HEK293 (cell line): ENCODE measurements around the gene CTDNEP1.

Experiments
- CTCF ChIA-PET: fragments of 350-600 bp; formaldehyde crosslinking; extraction: SDS; loops from one replicate; lab custom pipeline; 2021; ENCODE audit warnings: antibody characterized with exemption; lab: Yijun Ruan, JAX
- POLR2A ChIA-PET: fragments of 300-600 bp; formaldehyde crosslinking; extraction: SDS; loops from one replicate; lab custom pipeline; 2020; ENCODE audit warnings: antibody characterized with exemption, inconsistent platforms; lab: Yijun Ruan, JAX
- H3K27ac ChIP-seq: fragments of 200-500 bp; sonication (Bioruptor generic); 2 replicates; pipeline ENCODE4 v1.5.1; 2014; ENCODE audit warnings: low read depth, low read length, control low read depth, inconsistent platforms; ENCODE audit errors: extremely low read depth
- H3K36me3 ChIP-seq, 2 experiments: fragments of 200-500 bp in 1 of 2; sonication (Bioruptor generic) in 1 of 2; 1 replicate in 1 of 2; 2 replicates in 1 of 2; pipeline ENCODE4 v1.5.1; 2014 to 2017; ENCODE audit warnings: inconsistent platforms in 2 of 2, low read length in 2 of 2; ENCODE audit not compliant: control insufficient read depth in 2 of 2, insufficient read depth in 1 of 2
- H3K4me1 ChIP-seq: fragments of 200-500 bp; sonication (Bioruptor generic); 2 replicates; pipeline ENCODE4 v1.5.1; 2014; ENCODE audit warnings: mild to moderate bottlenecking, low read length, inconsistent platforms; ENCODE audit not compliant: control insufficient read depth, insufficient read depth
- H3K4me3 ChIP-seq: 2 replicates; pipeline ENCODE4 v1.5.1; 2011; ENCODE audit warnings: low read depth, mild to moderate bottlenecking, control low read depth, low read length, moderate library complexity
- H3K9me3 ChIP-seq: fragments of 200-500 bp; sonication (Bioruptor generic); 2 replicates; pipeline ENCODE4 v1.5.1; 2014; ENCODE audit warnings: low read depth, low read length, inconsistent platforms; ENCODE audit not compliant: control insufficient read depth, insufficient read depth
- EGR2 ChIP-seq: fragments of 450-650 bp; formaldehyde crosslinking; IDR thresholded peaks from 2 replicates; pipeline ENCODE4 v1.5.1; 2016; ENCODE audit warnings: low read depth, missing biosample characterization, missing genetic modification characterization
- GLIS2 ChIP-seq: fragments of 450-650 bp; formaldehyde crosslinking; IDR thresholded peaks from 2 replicates; pipeline ENCODE4 v1.5.1; 2016; ENCODE audit warnings: missing biosample characterization, missing genetic modification characterization
- HOXA7 ChIP-seq: sonication (generic); formaldehyde crosslinking; IDR thresholded peaks from 2 replicates; pipeline ENCODE4 v1.8.1; 2022; ENCODE audit warnings: missing genetic modification reagents, borderline replicate concordance
- KLF16 ChIP-seq: fragments of 450-650 bp; formaldehyde crosslinking; IDR thresholded peaks from 2 replicates; pipeline ENCODE4 v1.5.1; 2017; ENCODE audit warnings: missing biosample characterization, missing genetic modification characterization
- OVOL3 ChIP-seq: fragments of 450-650 bp; formaldehyde crosslinking; IDR thresholded peaks from 2 replicates; pipeline ENCODE4 v1.5.1; 2016; ENCODE audit warnings: missing biosample characterization, missing genetic modification characterization
- SCRT2 ChIP-seq: fragments of 450-650 bp; formaldehyde crosslinking; IDR thresholded peaks from 2 replicates; pipeline ENCODE4 v1.5.1; 2016; ENCODE audit warnings: missing biosample characterization, missing genetic modification characterization
- YY1 ChIP-seq: fragments of 450-650 bp; formaldehyde crosslinking; IDR thresholded peaks from 2 replicates; pipeline ENCODE4 v1.5.1; 2018; ENCODE audit warnings: missing biosample characterization, missing genetic modification characterization
- ZBTB1 ChIP-seq: fragments of 450-650 bp; formaldehyde crosslinking; IDR thresholded peaks from 2 replicates; pipeline ENCODE4 v1.5.1; 2016; ENCODE audit warnings: missing biosample characterization, missing genetic modification characterization
- ZBTB10 ChIP-seq: fragments of 450-650 bp; formaldehyde crosslinking; IDR thresholded peaks from 2 replicates; pipeline ENCODE4 v1.5.1; 2016; ENCODE audit warnings: missing biosample characterization, missing genetic modification characterization
- ZBTB17 ChIP-seq: fragments of 450-650 bp; formaldehyde crosslinking; IDR thresholded peaks from 2 replicates; pipeline ENCODE4 v1.5.1; 2016; ENCODE audit warnings: missing biosample characterization, missing genetic modification characterization
- ZBTB48 ChIP-seq: fragments of 450-650 bp; formaldehyde crosslinking; IDR thresholded peaks from 2 replicates; pipeline ENCODE4 v1.5.1; 2016; ENCODE audit warnings: missing biosample characterization, missing genetic modification characterization
- ZFHX2 ChIP-seq: fragments of 450-650 bp; formaldehyde crosslinking; conservative IDR thresholded peaks from 2 replicates; pipeline ENCODE4 v1.5.1; 2016; ENCODE audit warnings: missing biosample characterization, missing genetic modification characterization
- ZNF112 ChIP-seq: fragments of 450-650 bp; formaldehyde crosslinking; IDR thresholded peaks from 2 replicates; pipeline ENCODE4 v1.5.0; 2017; ENCODE audit warnings: missing biosample characterization, missing genetic modification characterization
- ZNF169 ChIP-seq: fragments of 450-650 bp; formaldehyde crosslinking; IDR thresholded peaks from 2 replicates; pipeline ENCODE4 v1.5.1; 2016; ENCODE audit warnings: missing biosample characterization, missing genetic modification characterization
- ZNF2 ChIP-seq: fragments of 450-650 bp; formaldehyde crosslinking; IDR thresholded peaks from 2 replicates; pipeline ENCODE4 v1.5.1; 2016; ENCODE audit warnings: missing biosample characterization, missing genetic modification characterization
- ZNF214 ChIP-seq: fragments of 450-650 bp; formaldehyde crosslinking; IDR thresholded peaks from 2 replicates; pipeline ENCODE4 v1.5.1; 2017; ENCODE audit warnings: missing biosample characterization, mild to moderate bottlenecking, missing genetic modification characterization, borderline replicate concordance
- ZNF239 ChIP-seq: fragments of 450-650 bp; formaldehyde crosslinking; IDR thresholded peaks from 2 replicates; pipeline ENCODE4 v1.5.1; 2016; ENCODE audit warnings: missing biosample characterization, missing genetic modification characterization
- ZNF354C ChIP-seq: fragments of 450-650 bp; formaldehyde crosslinking; IDR thresholded peaks from 2 replicates; pipeline ENCODE4 v1.5.1; 2016; ENCODE audit warnings: missing biosample characterization, missing genetic modification characterization, low read depth, borderline replicate concordance
- ZNF549 ChIP-seq: fragments of 450-650 bp; IDR thresholded peaks from 2 replicates; pipeline ENCODE4 v1.5.1; 2018; ENCODE audit warnings: missing biosample characterization, missing genetic modification characterization, mild to moderate bottlenecking, inconsistent platforms, moderate library complexity
- ZNF596 ChIP-seq: fragments of 450-650 bp; IDR thresholded peaks from 2 replicates; pipeline ENCODE4 v1.5.0; 2018; ENCODE audit warnings: missing biosample characterization, mild to moderate bottlenecking, missing genetic modification characterization, moderate library complexity
- ZNF626 ChIP-seq: fragments of 450-650 bp; sonication (Bioruptor Pico); formaldehyde crosslinking; IDR thresholded peaks from 2 replicates; pipeline ENCODE4 v1.5.1; 2018; ENCODE audit warnings: missing biosample characterization, missing genetic modification characterization, inconsistent platforms
- ZNF629 ChIP-seq: fragments of 450-650 bp; formaldehyde crosslinking; IDR thresholded peaks from 2 replicates; pipeline ENCODE4 v1.5.1; 2017; ENCODE audit warnings: missing biosample characterization, missing genetic modification characterization
- ZNF670 ChIP-seq: fragments of 450-650 bp; formaldehyde crosslinking; IDR thresholded peaks from 2 replicates; pipeline ENCODE4 v1.5.1; 2016; ENCODE audit warnings: missing biosample characterization, missing genetic modification characterization, low read depth
- ZNF747 ChIP-seq: fragments of 450-650 bp; formaldehyde crosslinking; IDR thresholded peaks from 2 replicates; pipeline ENCODE4 v1.5.1; 2016; ENCODE audit warnings: missing biosample characterization, missing genetic modification characterization
- ZNF768 ChIP-seq: fragments of 450-650 bp; formaldehyde crosslinking; IDR thresholded peaks from 2 replicates; pipeline ENCODE4 v1.5.1; 2018; ENCODE audit warnings: missing biosample characterization, mild to moderate bottlenecking, missing genetic modification characterization
- TF ChIP-seq, protein P1 (sequence below): fragments of 450-650 bp; formaldehyde crosslinking; IDR thresholded peaks from 2 replicates; pipeline ENCODE4 v1.5.1; 2016; ENCODE audit warnings: missing biosample characterization, missing genetic modification characterization
- TF ChIP-seq, protein P2 (sequence below): fragments of 450-650 bp; formaldehyde crosslinking; IDR thresholded peaks from 2 replicates; pipeline ENCODE4 v1.5.1; 2016; ENCODE audit warnings: missing biosample characterization, missing genetic modification characterization, borderline replicate concordance
- TF ChIP-seq, protein P3 (sequence below): fragments of 450-650 bp; formaldehyde crosslinking; IDR thresholded peaks from 2 replicates; pipeline ENCODE4 v1.5.1; 2016; ENCODE audit warnings: missing biosample characterization, missing genetic modification characterization

The CTDNEP1 gene

DNA sequence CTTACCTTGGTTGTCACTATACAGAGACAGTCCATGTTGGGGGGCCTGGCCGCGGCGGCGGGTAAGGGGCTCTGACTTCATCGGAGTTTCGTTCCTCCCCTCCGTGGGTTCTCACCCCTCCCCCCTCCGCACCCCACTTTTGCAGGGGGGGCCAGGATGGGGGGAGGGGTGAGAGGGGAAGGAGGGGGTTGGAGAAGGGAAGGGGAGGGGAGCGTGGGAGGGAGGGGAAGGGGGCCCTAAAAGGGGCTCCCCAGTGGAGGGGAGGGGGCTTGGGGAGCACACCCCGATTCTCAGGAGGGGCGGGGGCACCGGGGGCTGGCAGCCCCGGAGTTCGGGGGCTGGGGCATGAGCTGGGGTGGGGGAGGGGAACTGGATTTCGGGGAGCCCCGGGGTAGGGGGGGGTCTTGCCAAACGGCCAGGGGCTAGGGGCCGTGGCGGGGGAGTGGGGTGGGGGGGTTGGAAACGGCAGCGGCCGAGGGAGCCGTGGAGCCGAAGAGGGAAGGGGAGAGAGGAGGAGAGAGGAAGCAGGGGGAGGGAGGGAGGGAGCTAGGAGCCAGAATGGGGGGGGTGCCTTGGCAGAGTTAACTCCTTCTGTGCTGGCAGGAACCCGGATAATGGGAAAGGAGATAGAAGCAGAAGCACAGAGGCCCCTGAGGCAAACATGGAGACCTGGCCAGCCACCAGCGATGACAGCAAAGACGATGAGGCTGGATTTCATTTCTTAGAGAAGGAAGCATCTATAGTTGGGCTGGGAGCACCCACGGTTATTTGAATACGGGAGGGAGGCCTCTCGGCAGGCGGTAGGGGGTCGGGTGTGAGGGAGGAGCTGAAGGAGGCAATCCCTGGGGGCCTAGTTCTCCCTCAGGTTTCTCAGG lies 34.2 kb downstream of the CTDNEP1 start (continued):
- peak; percentile 90 for TF ChIP-seq ZBTB10 (tag by site-specific recombination)

GRCh38 chr17:7216242-7217112 lies 35.1 kb downstream of the CTDNEP1 start:
- H3K4me3 ChIP-seq: no peak overlapping the region
- CTCF ChIA-PET: interaction anchor here (1.2 kb wide), 1 partner anchor 171 kb away, joined by 9 read pairs; no protein-coding TSS in a partner anchor
- no peak for TF ChIP-seq YY1
- TF ChIP-seq ZNF354C (tag by site-specific recombination): no peak
- TF ChIP-seq ZNF747 (tag by site-specific recombination): no peak
- no peak for TF ChIP-seq EGR2
- peak; percentile 53 for TF ChIP-seq GLIS2 (tag by site-specific recombination)
- TF ChIP-seq ZBTB1 (tag by site-specific recombination): no peak
- no peak for TF ChIP-seq ZNF112 (tag by site-specific recombination)
- no peak for TF ChIP-seq ZNF626
- TF ChIP-seq ZNF2 (tag by site-specific recombination): no peak
- no peak for TF ChIP-seq ZNF768 (tag by site-specific recombination)
- no peak for TF ChIP-seq ZNF596
- TF ChIP-seq ZNF214 (tag by site-specific recombination): no peak
- no peak for TF ChIP-seq OVOL3 (tag by site-specific recombination)
- TF ChIP-seq ZNF169: no peak
- TF ChIP-seq ZNF549 (tag by site-specific recombination): no peak
- peak; percentile 81 for TF ChIP-seq SCRT2 (tag by site-specific recombination)
- no peak for TF ChIP-seq ZNF629 (tag by site-specific recombination)
- TF ChIP-seq KLF16 (tag by site-specific recombination): no peak
- no peak for TF ChIP-seq ZBTB17
- TF ChIP-seq, protein P1, sequence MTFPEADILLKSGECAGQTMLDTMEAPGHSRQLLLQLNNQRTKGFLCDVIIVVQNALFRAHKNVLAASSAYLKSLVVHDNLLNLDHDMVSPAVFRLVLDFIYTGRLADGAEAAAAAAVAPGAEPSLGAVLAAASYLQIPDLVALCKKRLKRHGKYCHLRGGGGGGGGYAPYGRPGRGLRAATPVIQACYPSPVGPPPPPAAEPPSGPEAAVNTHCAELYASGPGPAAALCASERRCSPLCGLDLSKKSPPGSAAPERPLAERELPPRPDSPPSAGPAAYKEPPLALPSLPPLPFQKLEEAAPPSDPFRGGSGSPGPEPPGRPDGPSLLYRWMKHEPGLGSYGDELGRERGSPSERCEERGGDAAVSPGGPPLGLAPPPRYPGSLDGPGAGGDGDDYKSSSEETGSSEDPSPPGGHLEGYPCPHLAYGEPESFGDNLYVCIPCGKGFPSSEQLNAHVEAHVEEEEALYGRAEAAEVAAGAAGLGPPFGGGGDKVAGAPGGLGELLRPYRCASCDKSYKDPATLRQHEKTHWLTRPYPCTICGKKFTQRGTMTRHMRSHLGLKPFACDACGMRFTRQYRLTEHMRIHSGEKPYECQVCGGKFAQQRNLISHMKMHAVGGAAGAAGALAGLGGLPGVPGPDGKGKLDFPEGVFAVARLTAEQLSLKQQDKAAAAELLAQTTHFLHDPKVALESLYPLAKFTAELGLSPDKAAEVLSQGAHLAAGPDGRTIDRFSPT (tag by site-specific recombination): no peak; the same call in 1 of the 2 replicates
- no peak for TF ChIP-seq ZNF239 (tag by site-specific recombination)
- TF ChIP-seq ZBTB48: peak; percentile 67; the same call in 1 of the 2 replicates
- TF ChIP-seq, protein P2, sequence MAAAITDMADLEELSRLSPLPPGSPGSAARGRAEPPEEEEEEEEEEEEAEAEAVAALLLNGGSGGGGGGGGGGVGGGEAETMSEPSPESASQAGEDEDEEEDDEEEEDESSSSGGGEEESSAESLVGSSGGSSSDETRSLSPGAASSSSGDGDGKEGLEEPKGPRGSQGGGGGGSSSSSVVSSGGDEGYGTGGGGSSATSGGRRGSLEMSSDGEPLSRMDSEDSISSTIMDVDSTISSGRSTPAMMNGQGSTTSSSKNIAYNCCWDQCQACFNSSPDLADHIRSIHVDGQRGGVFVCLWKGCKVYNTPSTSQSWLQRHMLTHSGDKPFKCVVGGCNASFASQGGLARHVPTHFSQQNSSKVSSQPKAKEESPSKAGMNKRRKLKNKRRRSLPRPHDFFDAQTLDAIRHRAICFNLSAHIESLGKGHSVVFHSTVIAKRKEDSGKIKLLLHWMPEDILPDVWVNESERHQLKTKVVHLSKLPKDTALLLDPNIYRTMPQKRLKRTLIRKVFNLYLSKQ: no peak
- no peak for TF ChIP-seq HOXA7 (CRISPR knock-in tag)
- peak; percentile 29; the same call in 1 of the 2 replicates for TF ChIP-seq ZFHX2
- TF ChIP-seq, protein P3, sequence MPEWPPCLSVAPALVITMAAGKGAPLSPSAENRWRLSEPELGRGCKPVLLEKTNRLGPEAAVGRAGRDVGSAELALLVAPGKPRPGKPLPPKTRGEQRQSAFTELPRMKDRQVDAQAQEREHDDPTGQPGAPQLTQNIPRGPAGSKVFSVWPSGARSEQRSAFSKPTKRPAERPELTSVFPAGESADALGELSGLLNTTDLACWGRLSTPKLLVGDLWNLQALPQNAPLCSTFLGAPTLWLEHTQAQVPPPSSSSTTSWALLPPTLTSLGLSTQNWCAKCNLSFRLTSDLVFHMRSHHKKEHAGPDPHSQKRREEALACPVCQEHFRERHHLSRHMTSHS: no peak
- no peak for TF ChIP-seq ZNF670

More at GRCh38 chr17:7216242-7217112, 35.1 kb downstream of the CTDNEP1 start:
- H3K36me3 ChIP-seq: peaks cover 0 to 6% of the 10 kb centered on the region in 2 experiments; a peak in 1 of 3 replicates
- H3K9me3 ChIP-seq: no peaks in the 10 kb centered on the region
- no peak overlapping the region for H3K27ac ChIP-seq
- peaks cover 11% of the 10 kb centered on the region for H3K4me1 ChIP-seq
- POLR2A ChIA-PET: interaction anchor here (0.8 to 1.1 kb wide), 3 partner anchors 23 to 113 kb away, joined by 3 to 4 read pairs (median 3); partner anchors contain the start of gene PHF23
